ENCODE results near the gene CDC14A.
A peak's percentile ranks its signal among the peaks of the same experiment; 100 is the strongest.
"Not testable (repeated sequence)": the region's sequence is repeated elsewhere in the genome, so short reads cannot be mapped to it uniquely, and the experiment has no call there.

Gene CDC14A, protein sequence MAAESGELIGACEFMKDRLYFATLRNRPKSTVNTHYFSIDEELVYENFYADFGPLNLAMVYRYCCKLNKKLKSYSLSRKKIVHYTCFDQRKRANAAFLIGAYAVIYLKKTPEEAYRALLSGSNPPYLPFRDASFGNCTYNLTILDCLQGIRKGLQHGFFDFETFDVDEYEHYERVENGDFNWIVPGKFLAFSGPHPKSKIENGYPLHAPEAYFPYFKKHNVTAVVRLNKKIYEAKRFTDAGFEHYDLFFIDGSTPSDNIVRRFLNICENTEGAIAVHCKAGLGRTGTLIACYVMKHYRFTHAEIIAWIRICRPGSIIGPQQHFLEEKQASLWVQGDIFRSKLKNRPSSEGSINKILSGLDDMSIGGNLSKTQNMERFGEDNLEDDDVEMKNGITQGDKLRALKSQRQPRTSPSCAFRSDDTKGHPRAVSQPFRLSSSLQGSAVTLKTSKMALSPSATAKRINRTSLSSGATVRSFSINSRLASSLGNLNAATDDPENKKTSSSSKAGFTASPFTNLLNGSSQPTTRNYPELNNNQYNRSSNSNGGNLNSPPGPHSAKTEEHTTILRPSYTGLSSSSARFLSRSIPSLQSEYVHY

DNA sequence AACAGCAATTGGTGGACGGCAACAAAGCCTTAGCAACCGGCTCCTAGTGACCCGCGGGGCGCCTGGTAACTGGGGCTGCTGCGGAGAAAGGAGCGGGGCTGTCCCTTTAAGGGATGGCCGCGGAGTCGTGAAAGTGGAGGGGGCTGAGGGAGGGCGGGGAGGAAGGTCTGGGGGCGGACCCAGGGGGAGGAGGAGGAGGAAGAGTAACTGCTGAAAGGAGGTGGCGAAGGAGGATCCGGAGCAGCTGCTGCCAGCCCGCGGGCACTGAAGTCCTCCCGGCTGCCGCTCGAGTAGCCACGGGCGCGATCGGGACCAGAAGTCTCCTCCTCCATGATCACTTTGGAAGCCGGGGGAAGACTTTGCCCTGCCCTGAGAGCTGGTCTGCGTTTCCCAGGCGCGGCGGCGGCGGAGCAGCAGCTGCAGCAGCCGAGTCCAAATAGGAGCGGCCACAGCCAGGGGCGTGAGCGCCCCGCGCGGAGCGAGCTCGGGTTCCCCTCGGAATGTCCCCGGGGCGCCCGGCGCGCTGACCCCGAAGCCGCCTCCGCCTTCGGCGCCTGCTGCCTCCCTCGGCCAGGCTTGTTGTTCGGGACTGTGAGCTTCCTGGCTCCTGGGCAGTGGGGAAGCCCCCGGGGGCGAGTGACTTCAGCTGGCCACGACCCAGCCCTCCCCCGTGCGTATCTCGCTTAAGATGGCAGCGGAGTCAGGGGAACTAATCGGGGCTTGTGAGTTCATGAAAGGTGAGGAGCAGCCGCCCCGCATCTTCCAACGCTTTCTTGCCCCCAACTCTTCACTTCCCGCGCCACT lies at the start of gene CDC14A:
CDC14A (plus strand) TSS at position 240 of the 804 bp plus-strand sequence; CDS start at position 689, 449 bp downstream.
- DNase-seq: peak; percentile 95

- DNase-seq: no peak
Measured at GRCh38 chr1:100302739-100303138, 49.6 kb upstream of the CDC14A start.

DNA sequence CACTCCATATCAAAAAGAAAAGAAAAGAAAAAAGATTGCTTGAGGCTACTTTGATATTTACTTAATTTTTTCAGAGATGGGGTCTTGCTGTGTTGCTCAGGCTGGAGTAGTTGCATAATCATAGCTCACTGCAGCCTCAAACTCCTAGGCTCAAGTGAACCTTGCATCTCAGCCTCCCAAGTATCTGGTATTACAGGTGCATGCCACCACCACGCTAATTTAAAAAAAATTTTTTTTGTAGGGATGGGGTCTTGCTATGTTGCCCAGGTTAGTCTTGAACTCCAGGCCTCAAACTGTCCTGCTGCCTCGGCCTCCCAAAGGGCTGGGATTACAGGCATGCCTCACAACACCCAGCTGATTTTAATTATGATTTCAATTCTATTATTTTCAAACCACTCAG lies 48.1 kb upstream of the CDC14A start:
- no peak for DNase-seq

DNA sequence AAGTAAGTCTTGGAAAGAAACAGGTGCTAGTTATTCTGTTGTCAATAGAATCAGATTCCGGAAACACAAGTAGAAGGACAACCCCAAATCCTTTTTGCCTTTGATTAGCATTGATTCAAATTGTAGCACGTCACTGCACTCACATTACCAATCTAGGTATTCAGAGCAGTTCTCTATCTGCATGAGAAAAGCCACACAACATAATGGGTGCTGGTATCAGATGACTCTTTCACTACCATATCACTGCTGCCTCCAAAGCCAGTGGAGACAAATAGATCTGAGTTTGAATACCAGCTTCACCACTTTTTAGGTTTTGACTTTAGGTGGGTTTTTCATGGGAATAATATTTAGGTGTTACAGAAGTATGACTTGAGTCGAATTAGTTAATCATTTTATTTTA lies 47.4 kb upstream of the CDC14A start:
- no peak for DNase-seq

DNA sequence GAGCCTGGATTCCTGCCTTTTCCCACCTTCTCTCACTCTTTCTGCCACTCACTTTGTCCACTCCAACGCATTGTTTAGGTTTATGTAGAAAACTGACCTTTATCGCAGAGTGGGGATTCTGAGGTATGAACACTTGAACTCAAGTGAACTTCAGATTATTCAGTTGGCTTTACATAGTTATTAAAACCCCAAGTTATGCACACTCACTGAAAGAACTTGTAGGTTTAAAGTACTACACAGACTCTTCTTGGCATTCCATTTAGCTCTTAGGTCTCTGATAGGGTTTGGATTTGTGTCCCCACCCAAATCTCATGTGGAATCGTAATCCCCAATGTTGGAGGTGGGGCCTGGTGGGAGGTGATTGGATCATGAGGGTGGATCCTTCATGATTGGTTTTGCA lies 46.4 kb upstream of the CDC14A start:
- no peak for DNase-seq

DNA sequence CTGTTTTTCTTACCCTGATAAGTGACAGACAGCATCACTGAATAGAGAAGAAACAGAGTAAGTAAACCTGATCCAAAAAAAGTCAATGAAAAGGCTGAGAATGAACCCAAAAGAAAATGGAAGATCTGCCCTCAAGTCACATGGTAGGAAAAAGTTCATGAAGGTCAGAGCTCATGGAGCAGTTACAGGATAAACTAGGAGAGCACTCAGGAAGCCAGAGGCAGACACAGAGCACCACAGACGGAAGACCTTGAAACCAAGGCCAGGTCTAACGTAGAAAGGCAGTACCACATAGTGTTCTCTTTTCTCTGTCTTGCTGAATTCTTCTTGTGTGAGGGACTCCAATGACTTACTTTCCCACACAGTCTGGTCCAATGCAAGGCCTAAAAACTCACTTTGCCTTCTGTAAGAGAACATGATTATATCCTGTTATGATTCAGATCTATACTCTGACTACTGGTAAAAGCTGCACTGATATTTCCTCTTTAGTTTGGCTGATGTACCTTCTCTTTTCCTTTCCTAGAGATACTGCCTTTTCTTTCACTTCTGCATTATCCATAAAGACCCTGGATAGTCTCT lies 45.5 kb upstream of the CDC14A start:
- DNase-seq: no peak

DNA sequence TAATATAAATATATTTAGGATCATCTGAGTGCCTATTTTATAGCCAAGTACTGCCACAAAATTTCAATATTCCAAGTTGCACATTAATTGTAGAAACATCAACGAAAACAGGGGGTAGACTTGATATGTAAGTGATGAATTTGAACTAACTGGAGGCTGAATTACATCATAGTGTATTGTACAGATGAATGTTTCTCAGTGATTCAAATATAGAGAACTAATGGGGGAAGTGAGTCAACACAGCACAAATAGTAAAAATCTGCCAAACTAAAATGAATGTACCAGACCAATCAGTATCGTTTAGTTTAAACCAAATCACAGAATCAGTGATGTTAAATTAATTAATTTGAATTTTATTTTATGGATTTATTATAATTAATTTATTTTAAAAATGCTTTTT lies 43.5 kb upstream of the CDC14A start:
- no peak for DNase-seq

DNA sequence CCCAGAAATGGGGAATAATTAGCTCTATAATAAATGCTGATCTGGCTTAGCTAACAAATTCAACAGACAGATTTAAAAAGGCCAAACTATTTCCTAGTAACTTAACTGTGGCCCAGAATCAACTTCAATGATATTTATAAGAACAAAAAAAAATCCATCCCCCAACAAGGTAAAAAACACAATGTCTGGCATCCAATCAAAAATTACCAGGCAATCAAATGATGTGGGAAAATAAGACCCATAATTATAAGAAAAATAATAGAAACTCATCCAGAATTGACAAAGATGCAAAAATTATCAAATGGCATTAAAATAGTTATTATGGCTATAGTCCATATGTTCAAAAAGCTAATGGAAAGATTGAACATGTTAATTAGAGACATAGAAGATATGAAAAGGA lies 42.4 kb upstream of the CDC14A start:
- no peak for DNase-seq

- no peak for DNase-seq
Measured at GRCh38 chr1:100313382-100313781, 38.9 kb upstream of the CDC14A start.

DNA sequence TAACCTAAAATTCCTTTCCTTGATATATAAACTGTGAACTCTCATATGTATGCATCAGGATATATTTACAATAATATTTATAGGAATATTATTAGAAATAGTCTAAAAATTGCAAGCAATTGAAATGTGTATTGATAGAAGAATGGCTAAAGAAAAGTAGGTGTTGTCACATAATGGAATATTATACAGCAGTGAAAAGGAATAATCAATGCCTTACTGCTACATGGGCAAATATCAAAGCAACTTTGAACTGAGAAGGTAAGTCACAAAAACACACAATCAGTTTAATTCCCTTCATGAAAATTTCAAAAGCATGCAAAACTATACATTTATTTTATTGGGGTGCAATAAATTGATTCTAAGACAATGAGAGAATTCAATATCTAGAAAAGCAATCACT lies 35.7 kb upstream of the CDC14A start:
- no peak for DNase-seq

DNA sequence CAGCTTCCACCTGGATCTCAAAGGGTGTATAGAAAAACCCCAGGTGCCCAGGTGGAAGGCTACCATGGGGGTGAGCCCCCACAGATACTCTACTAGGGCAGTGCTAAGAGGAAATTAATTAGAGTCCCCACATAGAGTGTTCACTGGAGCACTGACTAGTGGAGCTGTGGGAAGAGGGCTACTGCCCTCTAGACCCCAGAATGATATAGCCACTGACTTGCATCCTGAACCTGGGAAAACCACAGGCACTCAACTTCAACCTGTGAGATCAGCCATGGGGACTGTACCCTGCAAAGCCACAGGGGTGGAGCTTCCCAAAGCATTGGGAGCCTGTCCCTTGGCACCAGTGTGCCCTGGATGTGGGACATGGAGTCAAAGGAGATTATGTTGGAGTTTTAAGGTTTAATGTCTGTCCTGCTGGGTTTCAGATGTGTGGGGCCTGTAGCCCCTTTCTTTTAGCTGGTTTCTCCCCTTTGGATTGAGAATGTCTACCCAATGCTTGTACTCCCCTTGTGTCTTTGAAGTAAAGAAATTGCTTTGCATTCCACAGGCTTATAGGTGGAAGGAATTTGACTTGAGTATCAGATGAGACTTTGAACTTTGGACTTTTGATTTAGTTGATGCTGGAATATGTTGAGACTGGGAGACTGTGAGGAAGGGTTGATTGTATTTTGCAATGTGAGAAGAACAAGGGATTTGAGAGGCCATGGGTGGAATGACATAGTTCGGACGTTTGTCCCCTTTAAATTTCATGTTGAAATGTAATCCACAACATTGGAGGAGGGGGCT lies 31.8 kb upstream of the CDC14A start:
- no peak for DNase-seq

DNA sequence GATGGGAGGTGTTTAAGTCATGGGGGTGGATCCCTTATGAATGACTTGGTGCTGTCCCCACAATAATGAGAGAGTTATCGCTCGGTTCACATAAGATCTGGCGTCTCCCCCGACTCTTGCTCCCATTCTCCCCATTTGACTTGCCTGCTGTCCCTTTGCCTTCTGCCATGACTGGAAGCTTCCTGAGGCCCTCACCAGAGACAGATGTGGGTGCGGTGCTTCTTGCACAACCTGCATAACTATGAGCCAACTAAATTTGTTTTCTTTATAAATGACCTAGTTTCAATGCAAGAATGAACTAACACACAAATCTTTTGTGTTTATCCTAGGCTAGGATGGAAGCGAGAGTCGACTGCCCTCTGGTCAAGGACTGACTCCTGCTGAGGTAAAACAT lies 31.2 kb upstream of the CDC14A start:
- no peak for DNase-seq

DNA sequence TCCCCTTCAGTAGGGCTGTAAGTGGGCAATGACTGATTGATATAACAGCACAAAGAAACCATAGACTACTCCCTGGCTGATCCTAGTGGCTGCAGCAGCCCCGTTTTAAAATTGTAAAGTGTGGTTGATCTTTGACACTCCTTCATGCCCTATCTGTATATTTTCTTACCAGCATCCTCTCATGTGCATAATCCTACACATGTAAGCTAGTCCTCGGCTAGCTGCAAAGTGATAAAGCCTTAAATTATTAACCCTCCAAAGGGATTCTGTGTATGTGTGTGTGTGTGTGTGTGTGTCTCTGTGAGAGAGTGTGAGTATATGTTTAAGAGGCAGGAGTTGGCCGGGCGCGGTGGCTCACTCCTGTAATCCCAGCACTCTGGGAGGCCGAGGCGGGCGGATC lies 30.8 kb upstream of the CDC14A start:
- DNase-seq: no peak

GRCh38 chr1:100322436-100323211 lies 29.7 kb upstream of the CDC14A start:
- DNase-seq: peak; percentile 4

DNA sequence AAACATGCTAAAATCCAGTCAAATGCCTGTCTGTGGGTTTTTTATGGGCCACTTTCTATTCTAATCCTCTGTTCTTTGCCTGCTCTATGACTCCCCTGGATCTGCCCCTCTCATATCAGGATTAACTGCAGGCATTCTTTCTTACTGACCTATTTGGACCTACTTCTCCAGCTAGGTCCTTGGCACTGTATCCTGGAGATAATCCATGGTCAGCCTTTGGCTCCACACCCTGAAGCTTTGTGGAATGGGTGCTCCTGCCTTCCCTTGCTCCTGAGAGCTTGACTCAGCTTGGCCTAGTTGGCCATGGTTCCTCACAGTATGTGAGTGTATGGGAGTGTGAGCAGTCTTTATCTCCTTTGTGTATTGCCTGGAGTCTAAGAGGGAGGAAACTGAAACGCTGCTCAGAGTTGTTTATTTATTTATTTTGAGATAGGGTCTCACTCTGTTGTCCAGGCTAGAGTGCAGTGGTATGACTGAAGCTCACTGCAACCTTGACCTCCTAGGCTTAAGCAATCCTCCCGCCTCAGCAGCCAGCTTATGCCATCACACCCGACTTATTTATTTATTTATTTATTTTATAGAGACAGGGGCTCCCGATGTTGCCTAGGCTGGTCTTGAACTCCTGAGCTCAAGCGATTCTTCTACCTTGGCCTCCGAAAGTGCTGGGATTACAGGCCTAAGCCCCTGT lies 28.7 kb upstream of the CDC14A start:
- DNase-seq: no peak

DNA sequence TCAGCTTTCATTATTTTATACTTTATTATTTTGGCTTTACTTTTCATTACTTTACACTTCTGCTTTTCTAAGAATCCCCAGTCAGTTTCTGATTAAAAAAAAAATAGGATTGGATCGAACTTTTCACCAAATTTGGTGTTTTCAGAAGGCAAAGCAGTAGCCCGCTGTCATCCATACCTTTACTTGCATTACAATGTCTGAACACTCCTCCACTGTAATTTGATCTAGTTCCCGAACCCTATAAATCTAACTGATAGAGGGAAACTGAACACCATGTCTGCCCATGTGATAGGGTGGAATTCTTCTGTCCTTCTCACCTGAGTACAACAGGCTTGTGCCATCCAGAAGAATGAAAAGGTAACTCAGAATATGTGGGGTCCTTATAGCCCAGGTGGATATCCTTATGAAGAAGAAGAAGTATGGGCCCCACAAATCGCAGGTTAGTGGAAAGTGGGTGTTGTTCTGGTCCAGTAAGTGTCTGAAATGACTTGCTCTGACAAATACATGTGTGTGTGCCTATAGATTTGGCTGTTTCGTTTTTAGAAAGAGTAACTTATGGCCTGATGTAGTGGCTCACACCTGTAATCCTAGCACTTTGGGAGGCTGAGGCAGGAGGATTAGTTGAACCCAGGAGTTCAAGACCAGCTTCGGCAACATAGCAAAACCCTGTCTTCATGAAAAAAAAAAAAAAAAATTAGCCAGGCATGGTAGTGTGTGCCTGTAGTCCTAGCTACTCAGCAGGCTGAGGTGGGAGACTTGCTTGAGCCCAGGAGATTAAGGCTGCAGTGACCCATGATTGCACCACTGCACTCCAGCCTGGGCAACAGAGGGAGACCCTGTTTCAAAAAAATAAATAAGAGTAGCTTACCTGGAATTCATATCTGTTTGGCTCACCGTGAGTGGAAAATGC lies 26.6 kb upstream of the CDC14A start:
- no peak for DNase-seq

DNA sequence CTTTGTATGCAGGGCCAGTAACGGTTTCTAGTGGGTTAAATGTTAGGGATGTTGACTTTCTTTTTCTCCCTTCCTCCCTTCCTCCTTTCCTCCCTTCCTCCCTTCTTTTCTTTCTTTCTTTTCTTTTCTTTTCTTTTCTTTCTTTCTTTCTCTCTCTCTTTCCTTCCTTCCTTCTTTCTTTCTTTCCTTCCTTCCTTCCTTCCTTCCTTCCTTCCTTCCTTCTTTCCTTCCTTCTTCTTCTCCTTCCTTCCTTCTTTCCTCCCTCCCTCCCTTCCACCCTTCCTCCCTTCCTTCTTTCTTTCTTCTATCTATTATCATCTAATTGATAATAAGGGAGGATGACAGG lies 26.0 kb upstream of the CDC14A start:
- not testable (repeated sequence) for DNase-seq

DNA sequence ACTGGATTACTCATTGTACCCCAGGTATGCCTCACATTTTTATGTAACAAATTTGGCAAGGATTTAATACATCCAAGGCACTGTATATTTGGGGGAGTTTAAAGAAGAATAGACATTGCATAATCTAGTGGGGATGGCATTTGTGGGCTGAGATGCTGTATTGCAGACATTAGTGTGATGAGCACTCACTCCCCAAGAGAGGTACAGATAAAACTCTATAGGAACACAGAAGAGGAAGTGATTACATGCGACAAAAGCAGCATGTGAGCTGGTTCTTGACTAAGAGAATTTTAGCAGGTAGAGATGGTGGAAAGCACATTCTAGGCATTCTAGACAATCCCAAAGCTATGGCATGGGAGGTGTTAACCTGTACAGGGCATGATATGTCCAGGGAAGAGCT lies 24.2 kb upstream of the CDC14A start:
- peak; percentile 14 for DNase-seq

DNA sequence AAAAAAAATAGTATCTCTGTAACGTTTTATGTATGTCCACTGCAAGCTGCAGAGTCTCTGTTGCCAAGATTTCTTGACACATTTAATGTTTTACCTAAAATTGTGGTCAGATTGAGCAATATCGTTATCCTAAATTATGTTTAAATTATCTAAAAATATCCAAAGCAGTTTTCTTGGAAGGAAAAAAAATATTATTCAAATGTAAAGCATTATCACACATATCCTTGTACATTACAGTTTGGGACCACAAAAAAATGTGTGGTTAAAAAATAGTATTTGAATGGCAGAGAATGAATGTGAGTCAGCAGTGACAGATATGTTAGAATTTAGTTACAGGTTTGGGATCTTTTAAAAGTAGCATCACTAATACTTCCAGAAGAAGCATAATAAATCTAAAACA lies 21.2 kb upstream of the CDC14A start:
- DNase-seq: not testable (repeated sequence)

DNA sequence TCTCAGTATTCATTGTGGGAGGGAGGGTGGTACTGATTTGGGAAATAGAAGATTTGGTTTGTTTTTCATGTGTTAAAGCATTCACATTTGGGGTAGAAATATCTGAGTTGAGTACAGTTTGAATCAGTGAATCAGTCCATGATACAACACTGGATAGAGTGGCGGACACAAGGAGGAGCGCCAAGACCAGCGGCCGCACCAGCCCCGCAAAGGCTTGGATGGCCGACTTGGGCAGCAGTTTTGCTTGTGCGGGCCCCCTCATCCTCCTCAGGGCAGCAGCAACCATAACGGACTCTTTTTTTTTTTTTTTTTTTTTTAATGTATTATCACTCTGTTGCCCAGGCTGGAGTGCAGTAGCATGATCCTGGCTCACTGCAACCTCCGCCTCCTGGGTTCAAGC lies 20.0 kb upstream of the CDC14A start:
- no peak for DNase-seq
